Stromal cell of bone marrow (primary cell): ENCODE measurements around the gene C11orf91.
"Not testable (repeated sequence)": the region's sequence is repeated elsewhere in the genome, so short reads cannot be mapped to it uniquely, and the experiment has no call there.

Experiments used
- DNase-seq: peaks from one replicate; pipeline ENCODE4 v3.0.0-alpha.2; 2012; ENCODE audit warnings: low read depth

C11orf91 gene

DNA sequence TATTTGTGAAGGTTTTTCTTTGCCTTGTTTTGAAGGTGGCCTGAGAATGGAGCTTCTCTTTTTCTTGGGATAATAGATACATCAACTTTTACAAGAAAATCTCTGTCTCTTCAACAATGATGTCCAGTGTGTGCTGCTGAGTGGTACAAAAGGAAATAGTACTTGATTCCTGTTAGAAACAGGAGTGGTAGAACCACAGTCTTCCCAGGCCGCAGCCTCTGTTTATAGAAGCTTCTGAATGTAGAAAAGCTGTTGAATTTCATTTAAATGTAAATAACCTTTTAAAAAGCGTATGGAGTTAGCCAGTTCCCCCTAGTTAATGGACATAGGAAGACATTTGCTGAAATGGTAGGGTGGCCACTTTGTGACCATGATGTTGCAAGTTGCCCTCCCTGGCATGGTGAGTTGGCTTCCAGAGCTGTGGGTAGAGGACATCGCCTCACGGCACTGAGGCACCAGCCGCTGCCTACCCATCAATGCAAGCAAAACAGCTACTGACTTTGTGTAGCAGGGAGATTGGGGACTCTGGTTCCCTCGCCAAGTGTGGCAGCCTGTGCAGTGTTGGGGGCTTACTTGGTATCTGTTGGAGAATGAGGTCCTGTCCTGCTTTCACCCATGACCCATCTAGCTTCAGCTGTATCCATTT is 31.6 kb downstream of the C11orf91 start:
- no peak for DNase-seq

DNA sequence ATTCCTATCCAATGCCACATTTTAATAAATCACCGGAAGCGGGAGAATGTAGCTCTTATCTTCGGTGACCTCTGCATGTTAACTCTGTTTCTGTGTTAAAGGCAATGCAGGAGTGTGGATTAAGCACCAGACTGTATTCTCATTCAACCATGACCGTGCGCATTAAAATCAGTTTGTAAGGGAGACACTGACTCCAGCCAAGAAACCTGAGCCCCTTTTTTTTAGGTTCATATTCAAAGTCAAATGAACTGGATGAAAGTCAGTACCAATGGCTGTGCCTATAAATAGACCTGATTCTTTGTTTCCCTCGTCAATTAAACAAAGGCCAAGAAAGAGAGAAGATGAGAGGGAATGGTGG is 32.2 kb downstream of the C11orf91 start:
- no peak for DNase-seq

DNA sequence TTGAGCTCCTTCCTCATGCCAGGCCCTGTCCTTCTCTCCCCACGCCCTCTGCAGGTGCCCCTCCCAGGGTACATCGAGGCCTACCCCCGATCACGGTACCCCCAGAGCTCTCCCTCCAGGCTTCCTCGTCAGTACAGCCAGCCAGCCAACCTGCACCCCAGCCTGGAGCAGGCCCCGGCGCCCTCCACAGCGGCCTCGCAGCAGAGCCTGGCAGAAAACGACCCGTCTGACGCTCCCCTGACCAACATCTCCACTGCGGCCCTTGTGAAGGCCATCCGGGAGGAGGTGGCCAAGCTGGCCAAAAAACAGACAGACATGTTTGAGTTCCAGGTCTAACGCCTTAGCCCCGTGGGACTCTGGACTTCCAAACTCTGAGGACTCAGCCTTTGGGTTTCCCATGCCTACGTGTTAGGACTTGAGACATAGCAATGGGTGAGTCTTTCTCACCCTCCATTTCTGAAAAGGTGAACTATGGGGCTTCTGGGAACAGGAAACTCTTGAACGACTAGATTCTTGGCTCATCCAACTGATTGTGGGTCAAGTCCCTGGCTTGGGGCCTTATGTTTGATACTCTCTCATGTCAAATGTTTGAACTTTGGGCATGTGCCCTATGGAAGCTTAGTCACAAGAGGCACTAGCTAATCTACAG is 32.7 kb downstream of the C11orf91 start:
- DNase-seq, result no peak

DNA sequence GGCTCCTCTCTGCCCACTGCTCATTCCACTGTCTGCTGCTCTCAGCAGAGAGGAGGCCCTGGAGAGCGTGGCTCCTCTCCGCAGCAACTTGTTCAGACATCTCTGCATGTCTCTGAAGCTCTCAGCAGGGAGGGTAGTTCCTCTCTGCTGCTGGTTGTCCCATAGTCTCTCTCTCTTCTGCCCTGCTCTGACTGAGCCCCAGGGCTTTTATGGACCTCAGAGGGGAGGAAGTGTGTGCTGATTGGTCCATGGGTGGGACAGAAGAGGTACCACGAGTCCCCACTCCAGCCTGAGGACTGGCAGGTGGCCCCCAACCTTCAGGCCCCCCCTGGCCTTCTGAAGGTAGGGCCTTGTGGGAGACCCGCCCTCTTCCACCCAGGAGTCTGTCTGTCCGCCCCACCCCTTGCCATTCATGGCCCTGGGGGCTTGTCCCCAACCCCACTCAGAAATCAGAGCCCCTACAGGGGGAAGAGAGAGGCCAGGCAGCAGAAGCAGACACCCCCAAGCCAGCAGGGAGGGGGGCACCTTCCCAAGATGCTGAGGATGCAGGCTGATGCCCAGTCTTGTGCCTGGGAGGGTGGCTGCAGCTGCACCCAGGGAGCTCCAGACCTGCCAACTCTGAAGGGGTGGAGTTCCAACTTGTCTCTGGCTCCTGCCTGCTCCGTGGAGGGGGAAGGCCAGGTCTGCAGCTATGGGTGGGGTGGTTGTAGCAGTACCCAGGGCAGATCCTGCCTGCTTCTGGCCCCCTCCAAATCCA is 35.1 kb downstream of the C11orf91 start:
- DNase-seq, result no peak

DNA sequence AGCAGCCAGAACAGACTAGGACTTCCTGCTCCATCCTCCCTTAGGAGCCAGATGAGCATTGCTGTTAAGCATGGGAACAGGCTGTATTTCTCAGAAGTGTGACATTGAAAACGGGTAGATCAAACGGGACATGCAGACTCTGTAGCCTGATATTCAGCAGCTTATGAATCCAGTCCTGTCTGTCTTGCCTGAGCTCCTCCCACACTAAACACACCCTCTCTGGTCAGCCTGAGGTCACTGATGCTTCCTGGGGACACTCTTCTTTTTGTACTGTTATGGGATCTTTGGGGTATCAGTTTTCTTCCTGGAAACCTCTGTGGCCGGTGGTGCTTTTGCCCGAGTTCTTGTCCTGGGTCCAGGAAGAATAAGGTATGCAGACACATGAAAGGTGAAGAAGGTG is 35.8 kb downstream of the C11orf91 start:
- no peak for DNase-seq

DNA sequence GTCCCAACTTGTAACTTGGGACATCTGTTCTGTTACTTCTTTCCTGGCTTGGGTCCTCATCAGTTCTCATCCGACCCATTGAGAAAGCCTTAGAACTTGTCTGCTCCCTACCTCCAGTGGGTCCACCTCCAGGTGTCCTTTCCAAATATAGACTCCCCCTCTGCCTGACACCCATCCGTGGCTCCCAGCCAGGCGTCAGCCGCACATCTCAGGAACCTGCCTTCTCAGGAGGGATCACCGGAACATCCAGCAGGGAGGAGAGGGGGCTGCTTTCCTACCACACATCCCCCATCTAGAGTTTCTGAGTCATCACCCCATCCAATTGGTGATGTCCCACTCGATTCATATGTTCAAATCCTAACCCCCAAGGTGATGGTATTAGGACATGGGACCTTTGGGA is 36.5 kb downstream of the C11orf91 start:
- DNase-seq, result no peak

DNA sequence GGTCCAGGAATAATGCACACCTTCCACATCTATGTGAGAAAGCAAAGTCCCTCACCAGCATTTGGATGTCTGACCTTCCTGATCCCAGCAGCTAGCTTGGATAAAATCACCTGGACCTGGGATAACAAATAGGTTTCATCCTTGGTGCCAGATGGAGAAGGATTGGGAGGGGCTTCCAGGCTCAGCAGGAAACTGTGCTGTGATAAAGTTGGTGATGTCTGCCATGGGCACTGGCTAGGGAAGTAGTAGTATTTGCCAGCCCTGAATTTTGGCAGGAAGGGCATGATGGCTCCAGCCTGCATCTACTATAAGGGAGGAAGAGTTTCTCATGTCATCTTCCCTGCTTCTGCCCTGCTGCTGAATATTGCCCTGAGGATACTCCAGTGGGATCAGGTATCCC is 37.5 kb downstream of the C11orf91 start:
- no peak for DNase-seq

DNA sequence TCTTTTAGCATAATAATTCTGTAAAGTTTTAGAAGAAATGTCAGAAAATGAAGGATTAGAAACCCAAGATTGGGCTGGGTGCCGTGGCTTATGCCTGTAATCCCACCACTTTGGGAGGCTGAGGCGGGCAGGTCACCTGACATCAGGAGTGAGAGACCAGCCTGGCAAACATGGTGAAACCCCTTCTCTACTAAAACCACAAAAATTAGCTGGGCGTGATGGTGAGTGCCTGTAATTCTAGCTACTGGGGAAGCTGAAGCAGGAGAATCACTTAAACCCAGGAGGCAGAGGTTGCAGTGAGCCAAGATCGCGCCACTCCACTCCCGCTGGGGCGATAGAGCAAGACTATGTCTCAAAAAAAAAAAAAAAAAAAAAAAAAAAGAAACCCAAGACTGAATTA is 39.1 kb downstream of the C11orf91 start:
- not testable (repeated sequence) for DNase-seq

DNA sequence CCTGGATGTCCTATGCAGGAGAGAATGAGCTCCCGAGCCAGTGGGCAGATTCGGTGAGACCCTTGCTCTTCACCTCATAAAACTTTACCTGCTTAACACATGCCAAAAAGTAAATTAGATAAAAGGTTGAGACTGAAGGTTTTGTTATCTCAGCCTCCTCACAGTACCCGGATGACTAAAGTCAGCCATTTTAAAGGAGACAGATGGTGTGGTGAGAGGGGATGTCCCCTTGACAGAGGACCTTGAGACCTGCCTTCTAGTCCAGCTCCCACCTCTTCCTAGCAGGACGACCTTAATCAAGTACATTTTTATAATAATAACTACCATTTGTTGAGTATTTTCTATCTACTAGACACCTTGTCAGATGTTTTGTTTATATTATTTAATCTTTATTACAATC is 39.7 kb downstream of the C11orf91 start:
- no peak for DNase-seq

DNA sequence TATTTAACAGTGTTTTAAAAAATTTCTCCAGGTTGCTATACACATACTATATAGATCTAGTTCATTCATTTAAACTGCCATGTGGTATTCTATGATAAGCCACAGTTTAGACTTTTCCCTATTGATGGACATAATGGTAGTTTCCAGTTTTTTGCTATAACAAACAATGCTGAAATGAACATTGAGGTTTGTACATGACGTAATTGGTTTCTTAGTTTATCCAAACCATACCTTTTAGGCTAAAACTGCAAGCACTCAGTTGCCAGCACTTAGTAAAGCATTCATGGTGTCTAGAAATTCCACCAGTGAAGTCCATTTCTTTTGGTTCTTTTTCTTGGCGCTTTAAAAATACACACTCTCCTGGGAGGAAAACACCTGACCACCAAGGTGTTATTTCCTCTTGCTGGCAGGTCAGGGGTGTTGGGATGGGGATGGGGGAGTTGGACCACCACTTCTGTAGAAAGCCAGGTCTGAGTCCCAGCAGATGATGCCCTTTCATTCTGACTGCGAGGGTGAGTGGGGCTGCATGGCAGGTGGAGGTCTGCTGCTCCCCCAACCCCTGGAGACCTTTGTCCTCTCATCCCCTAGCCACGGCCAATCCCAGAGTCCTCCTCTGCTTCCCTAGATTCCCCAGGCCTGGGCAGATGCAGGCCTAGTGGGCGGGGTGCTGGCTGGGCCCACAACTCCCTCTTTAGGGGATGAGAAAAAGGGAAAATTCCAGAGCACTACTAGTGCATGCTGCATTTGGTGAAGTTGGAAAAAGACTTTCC is 41.1 kb downstream of the C11orf91 start:
- DNase-seq, result no peak

DNA sequence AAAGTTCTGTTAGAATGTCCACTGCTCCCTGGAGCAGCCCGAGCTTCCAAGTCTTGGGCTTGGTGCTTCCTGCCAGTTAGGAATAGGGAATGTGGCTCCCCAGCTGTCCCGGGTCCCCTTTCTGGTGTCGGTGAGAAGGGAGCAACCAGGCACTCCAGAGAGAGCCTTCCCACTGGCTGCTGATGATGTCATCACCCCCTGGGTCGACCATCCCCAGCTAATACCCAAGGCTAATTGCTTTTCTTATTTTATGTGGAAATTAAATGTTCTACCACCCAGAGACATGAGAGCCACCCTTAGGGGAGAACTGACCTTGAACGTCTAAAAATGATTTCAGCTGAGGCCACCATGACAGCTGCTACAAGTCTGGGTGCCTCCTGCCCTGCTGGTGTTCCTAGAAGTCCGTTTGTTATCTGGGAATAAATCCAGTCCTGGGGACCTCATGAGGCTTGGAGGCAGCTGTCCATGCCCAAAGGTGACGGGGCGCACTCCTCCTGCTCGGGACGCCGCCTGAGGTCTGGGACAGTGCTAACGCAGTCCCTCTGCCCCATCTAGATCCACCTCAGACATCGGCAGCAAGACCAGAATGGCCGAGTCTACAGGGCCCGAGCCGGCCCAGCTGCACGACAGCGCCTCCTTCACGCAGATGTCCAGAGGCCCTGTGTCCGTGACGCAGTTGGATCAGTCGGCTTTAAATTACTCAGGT is 42.3 kb downstream of the C11orf91 start:
- DNase-seq, result no peak

DNA sequence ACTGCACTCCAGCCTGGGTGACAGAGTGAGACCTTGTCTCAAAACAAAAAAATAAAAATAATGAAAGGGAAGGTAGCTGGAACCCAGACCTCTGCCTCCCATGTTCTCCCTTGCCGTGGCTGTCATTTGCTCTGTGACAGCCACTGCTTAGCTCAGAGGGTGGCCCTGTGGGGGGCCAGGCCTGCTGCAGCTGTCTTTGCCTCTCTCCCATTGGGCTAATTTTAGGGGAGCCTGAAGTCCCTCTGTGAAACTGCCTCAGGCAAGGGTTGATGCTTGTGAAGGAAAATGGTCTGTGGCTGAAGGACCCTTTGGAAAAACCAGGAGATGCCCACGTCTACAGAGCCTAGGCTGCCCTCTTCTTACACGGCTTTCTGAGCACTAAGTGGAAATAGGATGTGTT is 42.9 kb downstream of the C11orf91 start:
- DNase-seq, result no peak

DNA sequence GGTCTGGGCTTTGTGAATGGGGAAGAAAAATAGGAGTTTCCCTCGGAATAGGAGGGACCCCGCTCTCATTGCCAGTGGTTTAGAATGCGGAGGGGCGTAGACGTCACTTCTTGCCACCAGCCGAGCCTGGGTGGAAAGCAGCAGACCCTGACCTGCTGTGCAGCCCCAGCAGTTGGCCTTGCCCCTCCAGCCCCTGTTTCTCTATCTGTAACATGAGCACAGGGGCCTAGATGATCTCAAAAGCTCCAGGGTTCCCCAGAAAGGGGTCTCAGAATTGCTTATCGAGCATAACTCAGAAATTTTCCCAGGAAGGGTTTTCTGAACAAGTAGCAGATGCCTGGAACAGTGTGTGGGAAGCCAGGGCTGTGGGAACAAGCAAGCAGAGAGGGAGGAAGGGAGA is 43.9 kb downstream of the C11orf91 start:
- DNase-seq, result no peak

DNA sequence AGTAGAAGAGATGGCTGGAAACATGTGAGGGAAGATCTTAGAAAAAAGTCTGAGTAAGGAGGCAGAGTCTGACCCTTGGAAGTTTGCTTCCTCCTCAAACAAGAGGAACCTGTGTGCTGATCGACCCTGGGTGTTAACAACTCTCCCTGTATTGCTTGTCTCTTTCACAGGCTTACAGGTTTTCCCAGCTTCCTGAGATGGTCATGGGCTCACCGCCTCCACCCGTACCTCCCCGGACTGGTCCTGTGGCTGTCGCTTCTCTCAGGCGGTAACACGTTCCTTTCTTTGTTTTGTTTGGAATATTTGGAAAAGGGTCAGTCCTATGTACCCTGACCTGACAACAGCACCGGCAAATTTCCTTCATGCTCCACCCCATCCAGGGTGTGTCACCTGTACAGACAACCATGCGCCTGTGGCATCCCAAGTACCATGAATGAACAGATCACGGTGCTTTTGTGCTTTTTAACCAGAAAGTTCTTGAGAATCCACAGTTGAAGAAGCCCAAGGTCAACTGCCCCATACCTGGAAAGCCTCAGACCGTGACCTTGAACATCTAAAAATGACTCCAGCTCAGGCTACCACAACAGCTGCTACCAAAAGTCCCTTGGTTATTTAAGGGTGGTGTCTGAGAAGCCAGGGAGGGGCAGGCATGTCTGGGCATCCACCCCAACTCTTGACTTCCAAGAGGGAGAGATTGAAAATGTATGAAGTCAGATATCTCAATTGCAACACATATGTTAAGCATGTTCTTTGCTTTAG is 44.6 kb downstream of the C11orf91 start:
- DNase-seq, result no peak

DNA sequence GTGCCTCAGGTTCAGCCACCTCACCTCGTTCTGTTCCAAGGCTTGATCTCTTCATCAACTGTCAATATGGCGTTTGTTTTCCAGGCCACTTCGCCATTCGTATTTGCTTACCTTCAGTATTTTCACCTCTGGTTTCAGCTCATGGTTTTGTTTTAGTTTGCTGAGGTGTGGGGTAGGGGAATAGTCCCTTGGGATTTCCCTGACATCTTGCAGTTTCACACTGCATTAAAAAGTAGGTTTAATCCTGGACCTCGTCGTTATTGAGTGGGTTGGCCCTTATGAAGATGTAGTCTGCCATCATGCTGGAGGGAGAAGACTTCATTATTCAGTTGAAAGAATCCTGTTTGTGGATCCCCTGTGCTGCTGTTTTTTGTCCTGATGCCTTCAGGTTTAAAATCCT is 46.0 kb downstream of the C11orf91 start:
- DNase-seq, result no peak

DNA sequence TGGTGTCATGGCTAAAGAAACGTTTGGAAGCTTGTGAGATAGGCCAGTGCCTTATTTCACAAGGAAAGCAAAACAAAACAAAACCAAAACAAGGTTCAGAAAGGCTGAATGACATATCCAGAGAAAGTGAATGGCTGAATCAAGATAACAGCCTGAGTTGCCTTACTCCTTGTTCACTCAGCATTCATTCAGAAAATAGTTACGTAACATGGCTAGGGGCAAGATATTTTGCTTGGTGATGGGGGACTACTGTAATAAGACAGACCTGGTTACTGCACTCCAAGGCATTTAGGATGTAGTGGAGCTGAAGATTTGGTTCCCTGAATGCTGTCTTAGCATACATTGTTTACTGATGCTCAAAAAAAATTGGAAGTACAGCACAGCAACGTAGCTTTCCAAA is 47.7 kb downstream of the C11orf91 start:
- DNase-seq, result no peak

DNA sequence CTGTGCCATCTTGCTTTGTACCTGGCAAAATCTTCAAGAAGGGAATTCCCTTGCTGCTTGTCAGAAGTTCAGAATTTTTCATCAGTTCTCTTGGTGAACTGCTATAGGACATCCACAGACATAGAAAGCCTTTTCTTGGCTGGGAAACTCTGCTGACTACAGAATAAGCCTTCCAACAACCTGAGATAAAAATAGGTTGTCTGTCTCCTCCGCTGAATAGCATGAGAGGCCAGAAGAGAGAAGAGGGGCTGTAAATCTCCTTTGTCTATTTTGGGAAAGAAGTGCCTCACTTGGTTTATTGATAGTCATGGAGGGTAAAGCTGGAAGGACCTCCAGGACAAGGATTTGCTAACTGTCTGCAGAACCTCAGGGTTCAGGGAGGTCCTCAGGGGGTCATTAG is 48.2 kb downstream of the C11orf91 start:
- no peak for DNase-seq

DNA sequence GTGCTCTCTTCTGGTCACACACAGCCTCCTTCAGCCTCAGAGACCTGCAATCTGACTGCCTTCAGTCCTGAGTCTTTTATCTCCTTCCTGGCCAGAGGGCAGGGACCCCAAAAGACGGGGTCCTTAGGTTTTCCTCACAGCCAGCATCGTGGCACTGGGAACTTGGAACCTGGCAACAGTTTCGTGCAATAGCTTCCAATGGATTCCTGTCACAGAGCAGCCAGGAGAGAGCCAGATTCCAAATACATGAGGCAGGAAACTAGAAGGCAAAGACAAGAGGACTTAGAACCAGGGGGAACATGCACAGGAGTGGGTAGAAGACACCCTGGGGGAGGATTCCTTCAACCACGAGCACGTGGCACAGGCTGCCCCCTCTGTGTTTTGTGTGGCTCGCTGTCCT is 48.6 kb downstream of the C11orf91 start:
- DNase-seq, result no peak

DNA sequence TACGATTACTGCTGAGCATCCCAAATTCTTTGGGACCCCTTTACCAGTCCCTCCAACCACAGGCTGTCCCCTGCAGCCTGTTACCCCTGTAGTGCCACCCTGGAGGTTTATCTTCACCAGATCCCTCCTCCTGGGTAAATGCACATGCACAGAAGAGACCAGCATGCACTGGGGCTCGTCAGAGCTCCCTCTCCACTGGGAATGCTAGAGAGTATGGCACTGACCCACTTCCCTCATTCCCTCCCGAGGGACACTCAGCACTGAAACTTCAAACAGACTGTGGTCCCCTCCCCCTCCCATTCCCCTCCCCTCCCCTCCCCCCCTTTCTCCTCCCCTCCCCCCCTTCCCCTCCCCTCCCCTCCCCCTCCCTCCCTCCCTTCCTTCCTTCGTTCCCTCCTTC is 49.1 kb downstream of the C11orf91 start:
- no peak for DNase-seq

DNA sequence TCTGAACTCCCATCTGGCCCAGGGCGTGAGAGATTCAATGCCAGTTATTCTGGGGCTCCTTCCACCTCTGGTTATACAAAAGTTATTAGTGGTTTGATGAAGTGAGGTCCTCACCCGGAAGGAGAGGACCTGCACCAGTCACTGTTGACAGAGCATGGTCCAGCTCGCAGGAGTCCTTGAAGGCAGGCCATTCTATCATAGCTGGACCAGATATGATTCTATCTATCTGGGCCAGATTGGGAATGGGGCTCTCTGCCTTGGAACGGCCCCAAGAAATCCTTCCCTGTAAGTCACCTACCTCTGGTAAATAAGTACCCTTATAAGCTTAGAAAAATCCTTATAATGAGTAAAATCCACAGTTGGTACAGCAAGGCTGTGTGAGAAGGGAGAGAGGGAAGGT is 50.7 kb downstream of the C11orf91 start:
- DNase-seq, result no peak
